Measurements from ENCODE around the gene SLC30A3.

SLC30A3 gene

DNA sequence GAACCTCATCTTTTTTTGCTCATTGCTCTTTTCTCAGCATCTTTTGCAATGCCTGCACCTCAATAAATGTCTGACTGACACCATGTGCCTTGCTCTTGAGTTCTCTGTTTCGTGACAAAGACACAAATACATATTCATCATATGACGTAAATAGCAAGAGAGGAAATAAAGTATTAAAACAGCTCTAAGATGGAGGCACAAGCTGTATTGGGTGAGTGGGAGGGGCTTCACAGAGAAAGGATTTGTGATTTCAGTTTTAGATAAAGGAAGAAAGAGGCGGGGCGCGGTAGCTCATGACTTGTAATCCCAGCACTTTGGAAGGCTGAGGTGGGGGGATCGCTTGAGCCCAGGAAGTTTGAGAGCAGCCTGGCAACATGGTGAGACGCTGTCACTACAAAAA is 42.8 kb downstream of the SLC30A3 start:
- Histone ChIP-seq H3K23ac (ENCODE audit: low read length) (no peak overlapping the region), H3K4me1 (ENCODE audit: control insufficient read depth, low read depth, low read length) (peaks cover 6% of the 10 kb centered on the region)

GRCh38 chr2:27219091-27219490 is 43.8 kb downstream of the SLC30A3 start:
- H3K18ac ChIP-seq (ENCODE audit: low read length), result no peak overlapping the region
- H3K4me2 ChIP-seq (ENCODE audit: low read length), result no peak overlapping the region
- no peak overlapping the region for H2BK120ac ChIP-seq (ENCODE audit: low read depth, low read length)
- no peaks in the 10 kb centered on the region for H3K27me3 ChIP-seq (ENCODE audit: insufficient read depth, low read length, poor library complexity)
- no CpG with 5 or more reads among the region's 2 CpGs for WGBS (ENCODE audit: extremely low coverage, insufficient coverage, low lambda C conversion rate)
- H3K36me3 ChIP-seq (ENCODE audit: control insufficient read depth, insufficient read depth, low read length), result peaks cover 12% of the 10 kb centered on the region
- DNase-seq, result no peak
- no peak overlapping the region for H3K4me3 ChIP-seq (ENCODE audit: low read length)
- peaks cover 15% of the 10 kb centered on the region for H3K79me2 ChIP-seq (ENCODE audit: control insufficient read depth, insufficient read depth, low read length)
- peaks cover 6% of the 10 kb centered on the region for H3K4me1 ChIP-seq (ENCODE audit: control insufficient read depth, low read depth, low read length)
- H3K27ac ChIP-seq (ENCODE audit: low read depth, low read length), result no peak overlapping the region
- no peak overlapping the region for H2BK15ac ChIP-seq (replicated peaks; ENCODE audit: low read depth)
- no peak overlapping the region for H4K8ac ChIP-seq (ENCODE audit: low read depth, low read length)
- H2AK5ac ChIP-seq (ENCODE audit: low read length), result no peak overlapping the region
- peaks cover 16% of the 10 kb centered on the region for H3K79me1 ChIP-seq (ENCODE audit: low read length)
- H3K9ac ChIP-seq (ENCODE audit: low read length), result no peak overlapping the region
- no peak overlapping the region for H4K5ac ChIP-seq (ENCODE audit: low read length)
- no peak overlapping the region for H2BK5ac ChIP-seq (ENCODE audit: low read length)
- no peak overlapping the region for H3K23ac ChIP-seq (ENCODE audit: low read length)
- H3K56ac ChIP-seq (ENCODE audit: low read length), result no peak overlapping the region
- no peak overlapping the region for H3K4ac ChIP-seq (ENCODE audit: low read depth, low read length)

More for the DNA sequence above, 42.8 kb downstream of the SLC30A3 start:
- WGBS (ENCODE audit: extremely low coverage, insufficient coverage, low lambda C conversion rate), result no CpG with 5 or more reads among the region's 7 CpGs
- Histone ChIP-seq H3K27ac (ENCODE audit: low read depth, low read length) (no peak overlapping the region), H3K27me3 (ENCODE audit: insufficient read depth, low read length, poor library complexity) (no peaks in the 10 kb centered on the region), H3K4me2 (ENCODE audit: low read length) (no peak overlapping the region), H3K4me3 (ENCODE audit: low read length) (no peak overlapping the region), H3K9ac (ENCODE audit: low read length) (no peak overlapping the region), H3K79me2 (ENCODE audit: control insufficient read depth, insufficient read depth, low read length) (peaks cover 15% of the 10 kb centered on the region), H3K4ac (ENCODE audit: low read depth, low read length) (no peak overlapping the region), H3K56ac (ENCODE audit: low read length) (no peak overlapping the region), H4K5ac (ENCODE audit: low read length) (no peak overlapping the region), H3K36me3 (ENCODE audit: control insufficient read depth, insufficient read depth, low read length) (peaks cover 20% of the 10 kb centered on the region), H2BK5ac (ENCODE audit: low read length) (no peak overlapping the region), H2BK120ac (ENCODE audit: low read depth, low read length) (no peak overlapping the region), H3K18ac (ENCODE audit: low read length) (no peak overlapping the region), H3K79me1 (ENCODE audit: low read length) (peaks cover 16% of the 10 kb centered on the region), H2AK5ac (ENCODE audit: low read length) (no peak overlapping the region), H4K8ac (ENCODE audit: low read depth, low read length) (no peak overlapping the region), H2BK15ac (replicated peaks; ENCODE audit: low read depth) (no peak overlapping the region)
- no peak for DNase-seq

GRCh38 chr2:27218614-27219013 is 44.2 kb downstream of the SLC30A3 start:
- WGBS (ENCODE audit: extremely low coverage, insufficient coverage, low lambda C conversion rate), result no CpG with 5 or more reads among the region's 4 CpGs
- H3K27ac ChIP-seq (ENCODE audit: low read depth, low read length), result no peak overlapping the region
- H3K18ac ChIP-seq (ENCODE audit: low read length), result no peak overlapping the region
- H2BK5ac ChIP-seq (ENCODE audit: low read length), result no peak overlapping the region
- no peak overlapping the region for H2BK120ac ChIP-seq (ENCODE audit: low read depth, low read length)
- H3K4me2 ChIP-seq (ENCODE audit: low read length), result peak overlapping the region; percentile 83
- peaks cover 15% of the 10 kb centered on the region for H3K79me2 ChIP-seq (ENCODE audit: control insufficient read depth, insufficient read depth, low read length)
- H2BK15ac ChIP-seq (replicated peaks; ENCODE audit: low read depth), result no peak overlapping the region
- H3K36me3 ChIP-seq (ENCODE audit: control insufficient read depth, insufficient read depth, low read length), result peaks cover 10% of the 10 kb centered on the region
- peaks cover 16% of the 10 kb centered on the region for H3K79me1 ChIP-seq (ENCODE audit: low read length)
- H4K8ac ChIP-seq (ENCODE audit: low read depth, low read length), result no peak overlapping the region
- no peak for DNase-seq
- H3K4ac ChIP-seq (ENCODE audit: low read depth, low read length), result no peak overlapping the region
- no peak overlapping the region for H3K23ac ChIP-seq (ENCODE audit: low read length)
- H3K56ac ChIP-seq (ENCODE audit: low read length), result peak overlapping the region; percentile 98
- H3K4me1 ChIP-seq (ENCODE audit: control insufficient read depth, low read depth, low read length), result peaks cover 6% of the 10 kb centered on the region
- no peak overlapping the region for H2AK5ac ChIP-seq (ENCODE audit: low read length)
- H3K9ac ChIP-seq (ENCODE audit: low read length), result peak overlapping the region; percentile 97
- no peaks in the 10 kb centered on the region for H3K27me3 ChIP-seq (ENCODE audit: insufficient read depth, low read length, poor library complexity)
- H3K4me3 ChIP-seq (ENCODE audit: low read length), result no peak overlapping the region
- no peak overlapping the region for H4K5ac ChIP-seq (ENCODE audit: low read length)

- H3K4me1 ChIP-seq (ENCODE audit: control insufficient read depth, low read depth, low read length), result peaks cover 6% of the 10 kb centered on the region
- no peak within 1 kb of the TSS for H4K8ac ChIP-seq (ENCODE audit: low read depth, low read length)
- H3K36me3 ChIP-seq (ENCODE audit: control insufficient read depth, insufficient read depth, low read length), result peaks cover 4% of the 10 kb centered on the region
- H3K18ac ChIP-seq (ENCODE audit: low read length), result peak within 1 kb of the TSS; percentile 20
- peaks cover 17% of the 10 kb centered on the region for H3K79me1 ChIP-seq (ENCODE audit: low read length)
- peak within 1 kb of the TSS; percentile 84 for H3K27ac ChIP-seq (ENCODE audit: low read depth, low read length)
- no peak within 1 kb of the TSS for H2BK120ac ChIP-seq (ENCODE audit: low read depth, low read length)
- no peak within 1 kb of the TSS for H4K5ac ChIP-seq (ENCODE audit: low read length)
- peak within 1 kb of the TSS; percentile 60 for H3K23ac ChIP-seq (ENCODE audit: low read length)
- H3K56ac ChIP-seq (ENCODE audit: low read length), result peak within 1 kb of the TSS; percentile 98
- DNase-seq, result peak; percentile 95
- peak within 1 kb of the TSS; percentile 47 for H2BK5ac ChIP-seq (ENCODE audit: low read length)
- peak within 1 kb of the TSS; percentile 73 for H2AK5ac ChIP-seq (ENCODE audit: low read length)
- peak within 1 kb of the TSS; percentile 83 for H3K4me2 ChIP-seq (ENCODE audit: low read length)
- H3K79me2 ChIP-seq (ENCODE audit: control insufficient read depth, insufficient read depth, low read length), result peaks cover 15% of the 10 kb centered on the region
- no peaks in the 10 kb centered on the region for H3K27me3 ChIP-seq (ENCODE audit: insufficient read depth, low read length, poor library complexity)
- no peak within 1 kb of the TSS for H2BK15ac ChIP-seq (replicated peaks; ENCODE audit: low read depth)
- peak within 1 kb of the TSS; percentile 97 for H3K9ac ChIP-seq (ENCODE audit: low read length)
- no CpG with 5 or more reads among the region's 72 CpGs for WGBS (ENCODE audit: extremely low coverage, insufficient coverage, low lambda C conversion rate)
- H3K4ac ChIP-seq (ENCODE audit: low read depth, low read length), result peak within 1 kb of the TSS; percentile 95
- H3K4me3 ChIP-seq (ENCODE audit: low read length), result peak within 1 kb of the TSS; percentile 48
These were observed 45.4 kb downstream of the SLC30A3 start, which contains the start of gene CAD for GRCh38 chr2:27217173-27218121. TSS of gene CAD (plus strand) at chr2:27217369. CDS start at chr2:27217552, 183 bp downstream.

DNA sequence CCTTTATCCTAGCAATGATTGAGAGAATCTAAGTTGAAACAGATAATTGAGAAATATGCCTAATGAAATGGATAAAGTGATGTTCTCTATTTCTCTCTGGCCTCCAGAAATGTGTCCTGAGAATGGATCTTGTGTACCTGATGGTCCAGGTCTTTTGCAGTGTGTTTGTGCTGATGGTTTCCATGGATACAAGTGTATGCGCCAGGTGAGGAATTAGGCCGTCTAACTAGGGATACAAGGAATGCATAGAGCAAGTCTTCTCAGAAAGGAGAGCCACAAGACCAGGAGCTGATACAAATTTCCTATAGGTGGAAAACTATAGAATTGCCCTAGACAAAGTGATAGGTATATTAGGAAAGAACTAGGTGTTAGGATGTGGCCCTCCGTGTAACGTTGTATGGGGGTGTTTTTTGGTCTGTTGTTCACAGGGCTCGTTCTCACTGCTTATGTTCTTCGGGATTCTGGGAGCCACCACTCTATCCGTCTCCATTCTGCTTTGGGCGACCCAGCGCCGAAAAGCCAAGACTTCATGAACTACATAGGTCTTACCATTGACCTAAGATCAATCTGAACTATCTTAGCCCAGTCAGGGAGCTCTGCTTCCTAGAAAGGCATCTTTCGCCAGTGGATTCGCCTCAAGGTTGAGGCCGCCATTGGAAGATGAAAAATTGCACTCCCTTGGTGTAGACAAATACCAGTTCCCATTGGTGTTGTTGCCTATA is 46.3 kb downstream of the SLC30A3 start:
- H2AK5ac ChIP-seq (ENCODE audit: low read length), result no peak overlapping the region
- peaks cover 15% of the 10 kb centered on the region for H3K79me2 ChIP-seq (ENCODE audit: control insufficient read depth, insufficient read depth, low read length)
- H3K9ac ChIP-seq (ENCODE audit: low read length), result peak overlapping the region; percentile 37

More for the DNA sequence above, 46.3 kb downstream of the SLC30A3 start:
- H3K4ac ChIP-seq (ENCODE audit: low read depth, low read length), result no peak overlapping the region
- no peak overlapping the region for H4K8ac ChIP-seq (ENCODE audit: low read depth, low read length)
- peaks cover 15% of the 10 kb centered on the region for H3K79me1 ChIP-seq (ENCODE audit: low read length)
- H3K36me3 ChIP-seq (ENCODE audit: control insufficient read depth, insufficient read depth, low read length), result no peaks in the 10 kb centered on the region
- no peak overlapping the region for H3K23ac ChIP-seq (ENCODE audit: low read length)
- no peak overlapping the region for H3K27ac ChIP-seq (ENCODE audit: low read depth, low read length)
- peaks cover 6% of the 10 kb centered on the region for H3K4me1 ChIP-seq (ENCODE audit: control insufficient read depth, low read depth, low read length)
- no peak overlapping the region for H3K18ac ChIP-seq (ENCODE audit: low read length)
- WGBS (ENCODE audit: extremely low coverage, insufficient coverage, low lambda C conversion rate), result no CpG with 5 or more reads among the region's 13 CpGs
- H3K4me3 ChIP-seq (ENCODE audit: low read length), result no peak overlapping the region
- no peaks in the 10 kb centered on the region for H3K27me3 ChIP-seq (ENCODE audit: insufficient read depth, low read length, poor library complexity)
- no peak overlapping the region for H4K5ac ChIP-seq (ENCODE audit: low read length)
- H2BK15ac ChIP-seq (replicated peaks; ENCODE audit: low read depth), result no peak overlapping the region
- no peak overlapping the region for H2BK5ac ChIP-seq (ENCODE audit: low read length)
- DNase-seq, result peak; percentile 55
- H3K56ac ChIP-seq (ENCODE audit: low read length), result peak overlapping the region; percentile 75
- no peak overlapping the region for H3K4me2 ChIP-seq (ENCODE audit: low read length)
- no peak overlapping the region for H2BK120ac ChIP-seq (ENCODE audit: low read depth, low read length)

All from mesendoderm (in vitro differentiated cells).